Hepatocyte (in vitro differentiated cells): Measurements from ENCODE around the gene AUTS2.

ENCODE experiments used
- EZH2 ChIP-seq: fragments of 200-600 bp; sonication (generic); IDR thresholded peaks from 2 replicates; pipeline ENCODE4 v1.6.1; 2016; ENCODE audit warnings: antibody characterized with exemption, mild to moderate bottlenecking, borderline replicate concordance
- EZH2phosphoT487 ChIP-seq: fragments of 200-600 bp; sonication (generic); IDR thresholded peaks from one replicate; pipeline ENCODE4 v1.6.1; 2018; ENCODE audit warnings: antibody characterized with exemption, mild to moderate bottlenecking, low read depth, moderate library complexity; ENCODE audit not compliant: unreplicated experiment, severe bottlenecking
- TF ChIP-seq, protein P1 (sequence below): fragments of 200-600 bp; sonication (generic); IDR thresholded peaks from 2 replicates; pipeline ENCODE4 v1.5.1; 2016; ENCODE audit warnings: antibody characterized with exemption, mild to moderate bottlenecking; ENCODE audit not compliant: poor library complexity

DNA sequence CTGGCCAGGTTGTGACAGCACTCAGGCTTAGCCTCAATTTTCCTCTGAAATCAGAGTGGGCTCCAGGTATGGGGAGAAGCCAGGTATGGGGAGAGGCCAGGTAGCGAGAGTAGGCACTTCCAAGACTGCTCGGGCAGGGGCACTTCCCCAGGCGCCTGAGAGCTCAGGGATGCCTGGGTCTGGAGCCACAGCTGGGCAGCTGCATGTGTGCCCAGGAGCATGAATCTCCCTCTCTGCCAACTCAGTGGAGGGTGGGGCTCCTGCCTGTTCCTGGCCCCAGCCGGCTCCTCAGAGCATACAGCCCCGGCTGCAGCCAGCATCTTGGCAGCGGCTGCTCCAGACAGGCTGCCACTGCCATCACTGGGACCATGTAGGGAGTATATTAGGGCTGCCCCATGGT, 313.9 kb downstream of the AUTS2 start:
- TF ChIP-seq, protein P1, sequence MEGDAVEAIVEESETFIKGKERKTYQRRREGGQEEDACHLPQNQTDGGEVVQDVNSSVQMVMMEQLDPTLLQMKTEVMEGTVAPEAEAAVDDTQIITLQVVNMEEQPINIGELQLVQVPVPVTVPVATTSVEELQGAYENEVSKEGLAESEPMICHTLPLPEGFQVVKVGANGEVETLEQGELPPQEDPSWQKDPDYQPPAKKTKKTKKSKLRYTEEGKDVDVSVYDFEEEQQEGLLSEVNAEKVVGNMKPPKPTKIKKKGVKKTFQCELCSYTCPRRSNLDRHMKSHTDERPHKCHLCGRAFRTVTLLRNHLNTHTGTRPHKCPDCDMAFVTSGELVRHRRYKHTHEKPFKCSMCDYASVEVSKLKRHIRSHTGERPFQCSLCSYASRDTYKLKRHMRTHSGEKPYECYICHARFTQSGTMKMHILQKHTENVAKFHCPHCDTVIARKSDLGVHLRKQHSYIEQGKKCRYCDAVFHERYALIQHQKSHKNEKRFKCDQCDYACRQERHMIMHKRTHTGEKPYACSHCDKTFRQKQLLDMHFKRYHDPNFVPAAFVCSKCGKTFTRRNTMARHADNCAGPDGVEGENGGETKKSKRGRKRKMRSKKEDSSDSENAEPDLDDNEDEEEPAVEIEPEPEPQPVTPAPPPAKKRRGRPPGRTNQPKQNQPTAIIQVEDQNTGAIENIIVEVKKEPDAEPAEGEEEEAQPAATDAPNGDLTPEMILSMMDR, result no peak
- TF ChIP-seq EZH2 (no peak), EZH2phosphoT487 (no peak)
